Esophagus muscularis mucosa (tissue), 3 donors: ENCODE results near the gene GIMAP4.

Experiments
- CTCF ChIP-seq, 3 experiments: fragments of 200-600 bp in 2 of 3; fragments of 450-650 bp in 1 of 3; sonication (generic) in 2 of 3; IDR thresholded peaks; one replicate each; pipeline ENCODE4 v1.5.1; 2017 to 2019; ENCODE audit warnings: antibody characterized with exemption in 3 of 3, mild to moderate bottlenecking in 2 of 3, moderate library complexity in 1 of 3
- POLR2A ChIP-seq: fragments of 450-650 bp; IDR thresholded peaks from one replicate; pipeline ENCODE4 v1.6.1; 2017; ENCODE audit warnings: antibody characterized with exemption, moderate library complexity, mild to moderate bottlenecking, low read depth
- POLR2AphosphoS5 ChIP-seq, 2 donors: sonication (generic); formaldehyde crosslinking; IDR thresholded peaks; one replicate each; pipeline ENCODE4 v1.6.1; 2017; ENCODE audit warnings: antibody characterized with exemption in 2 of 2

GRCh38 chr7:150562919-150563318 is 4.3 kb upstream of the GIMAP4 start:
- no peak for TF ChIP-seq CTCF (IDR thresholded peaks at IDR 0.05)
- no peak for TF ChIP-seq POLR2A
- no peak for TF ChIP-seq POLR2AphosphoS5 (IDR thresholded peaks at IDR 0.05)
